ENCODE data around the gene NKAIN2.
"Not testable (repeated sequence)": the region's sequence is repeated elsewhere in the genome, so short reads cannot be mapped to it uniquely, and the experiment has no call there.

The NKAIN2 gene

DNA sequence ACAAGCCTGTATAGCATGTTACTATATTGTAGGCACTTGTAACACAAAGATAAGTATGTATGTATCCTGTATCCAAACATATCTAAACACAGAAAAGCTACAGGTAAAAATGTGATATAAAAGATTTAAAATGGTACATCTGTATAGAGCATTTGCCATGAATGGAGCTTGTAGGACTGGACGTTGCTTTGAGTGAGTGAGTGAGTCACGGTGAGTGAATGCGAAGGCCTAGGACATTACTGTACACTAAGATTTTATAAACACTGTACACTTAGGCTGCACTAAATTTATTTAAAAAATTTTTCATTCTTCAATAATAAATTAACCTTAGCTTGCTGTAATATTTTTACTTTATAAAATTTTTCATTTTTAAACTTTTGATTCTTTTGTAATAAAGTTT lies 136.9 kb downstream of the NKAIN2 start:
- no peak overlapping the region for H3K27ac Mint-ChIP-seq
- H3K4me1 Mint-ChIP-seq = no peaks in the 10 kb centered on the region
- H3K4me3 Mint-ChIP-seq = no peak overlapping the region
- H3K9me3 Mint-ChIP-seq = no peaks in the 10 kb centered on the region
- DNase-seq = no peak
- H3K36me3 Mint-ChIP-seq (ENCODE audit: low read depth) = no peaks in the 10 kb centered on the region
- no peaks in the 10 kb centered on the region for H3K27me3 Mint-ChIP-seq
- no peak for ATAC-seq

- ATAC-seq (no peak), DNase-seq (no peak)
- H3K27ac Mint-ChIP-seq = no peak overlapping the region
- no peaks in the 10 kb centered on the region for H3K4me1 Mint-ChIP-seq
- no peak overlapping the region for H3K4me3 Mint-ChIP-seq
- no peaks in the 10 kb centered on the region for H3K9me3 Mint-ChIP-seq
- H3K27me3 Mint-ChIP-seq = no peaks in the 10 kb centered on the region
- no peaks in the 10 kb centered on the region for H3K36me3 Mint-ChIP-seq (ENCODE audit: low read depth)
Observed at GRCh38 chr6:123941855-123942254, 138.2 kb downstream of the NKAIN2 start.

GRCh38 chr6:123945386-123945785 lies 141.7 kb downstream of the NKAIN2 start:
- Mint-ChIP-seq H3K36me3 (ENCODE audit: low read depth) (no peaks in the 10 kb centered on the region), H3K27me3 (no peaks in the 10 kb centered on the region), H3K4me3 (no peak overlapping the region), H3K4me1 (no peaks in the 10 kb centered on the region), H3K9me3 (peaks cover 3% of the 10 kb centered on the region), H3K27ac (no peak overlapping the region)
- no peak for ATAC-seq
- no peak for DNase-seq

- H3K27ac Mint-ChIP-seq = no peak overlapping the region
- no peak for ATAC-seq
- H3K4me1 Mint-ChIP-seq = no peaks in the 10 kb centered on the region
- H3K4me3 Mint-ChIP-seq = no peak overlapping the region
- peaks cover 16% of the 10 kb centered on the region for H3K9me3 Mint-ChIP-seq
- no peaks in the 10 kb centered on the region for H3K27me3 Mint-ChIP-seq
- no peak for DNase-seq
- no peaks in the 10 kb centered on the region for H3K36me3 Mint-ChIP-seq (ENCODE audit: low read depth)
Observed at GRCh38 chr6:123953920-123954319, 150.3 kb downstream of the NKAIN2 start.

DNA sequence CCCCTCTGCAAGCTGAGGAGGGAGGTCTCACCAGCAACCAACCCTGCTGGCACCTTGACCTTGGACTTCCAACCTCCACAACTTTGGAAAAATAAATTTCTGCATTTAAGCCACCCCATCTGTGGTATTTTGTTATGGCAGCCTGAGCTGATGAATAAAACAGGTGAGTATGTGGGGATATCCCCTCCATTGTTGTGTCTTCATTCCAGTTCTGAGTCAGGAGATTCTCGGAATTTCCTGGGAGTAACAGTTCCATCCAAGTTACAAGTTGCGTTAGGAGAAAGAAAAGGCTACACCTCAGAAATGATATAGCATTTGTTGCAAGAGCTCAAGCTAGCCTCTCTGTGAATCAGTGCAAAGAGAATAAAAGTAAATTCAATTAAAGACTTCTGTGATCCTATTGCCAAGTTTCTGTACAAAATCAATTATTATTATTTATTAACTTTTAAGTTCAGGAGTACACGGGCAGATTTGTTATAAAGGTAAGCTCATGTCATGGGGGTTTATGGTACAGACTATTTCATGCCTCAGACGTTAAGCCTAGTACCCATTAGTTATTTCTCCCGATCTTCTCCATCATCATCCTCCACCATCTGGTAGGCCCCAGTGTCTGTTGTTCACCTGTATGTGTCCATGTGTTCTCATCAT lies 153.0 kb downstream of the NKAIN2 start:
- Mint-ChIP-seq H3K4me3 (no peak overlapping the region), H3K27ac (no peak overlapping the region), H3K36me3 (ENCODE audit: low read depth) (no peaks in the 10 kb centered on the region), H3K9me3 (peaks cover 14% of the 10 kb centered on the region), H3K4me1 (no peaks in the 10 kb centered on the region), H3K27me3 (no peaks in the 10 kb centered on the region)
- DNase-seq = no peak
- no peak for ATAC-seq

DNA sequence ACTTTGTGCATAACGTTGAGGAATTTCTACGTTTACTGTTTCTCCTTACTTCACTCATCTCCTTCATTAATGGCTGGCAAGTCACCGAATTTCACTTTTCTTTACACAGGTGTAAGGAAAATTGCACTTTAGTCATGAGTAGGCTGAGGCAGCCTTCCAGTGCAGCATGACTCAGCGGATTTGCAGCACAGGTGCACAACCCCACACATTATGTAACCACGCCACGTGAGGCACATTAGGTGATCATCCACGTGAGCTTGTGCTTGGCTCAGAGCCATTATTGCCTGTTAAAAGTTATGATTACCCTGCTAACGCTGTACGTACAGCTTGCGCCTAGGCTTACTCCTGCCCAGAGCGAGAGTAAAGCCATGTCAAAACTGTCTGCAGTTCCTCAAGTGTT lies 158.8 kb downstream of the NKAIN2 start:
- Mint-ChIP-seq H3K4me1 (no peaks in the 10 kb centered on the region), H3K9me3 (peaks cover 4% of the 10 kb centered on the region), H3K27ac (no peak overlapping the region), H3K27me3 (no peaks in the 10 kb centered on the region), H3K36me3 (ENCODE audit: low read depth) (no peaks in the 10 kb centered on the region), H3K4me3 (no peak overlapping the region)
- DNase-seq (no peak), ATAC-seq (no peak)

DNA sequence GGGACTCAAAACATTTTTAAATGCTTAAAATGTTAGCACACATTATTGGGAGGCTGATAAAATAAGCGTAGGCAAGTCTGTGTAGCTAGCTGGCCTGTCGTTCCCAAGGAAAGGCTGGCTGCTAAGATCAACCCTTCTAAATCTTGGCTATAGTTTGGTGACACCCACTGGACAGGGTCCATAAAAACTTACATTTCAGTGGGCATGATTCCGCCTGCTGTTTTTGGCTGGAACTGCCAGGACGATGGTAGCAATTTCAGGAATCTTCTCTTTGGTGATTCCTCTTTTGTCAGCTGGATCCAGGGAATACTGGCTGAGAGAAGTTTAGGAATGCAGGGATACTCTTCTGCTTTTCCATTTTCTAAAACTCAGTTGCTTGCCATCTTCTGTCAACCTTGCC lies 162.2 kb downstream of the NKAIN2 start:
- H3K36me3 Mint-ChIP-seq (ENCODE audit: low read depth) = no peaks in the 10 kb centered on the region
- no peak overlapping the region for H3K4me3 Mint-ChIP-seq
- no peak for DNase-seq
- no peaks in the 10 kb centered on the region for H3K4me1 Mint-ChIP-seq
- H3K27me3 Mint-ChIP-seq = no peaks in the 10 kb centered on the region
- no peak for ATAC-seq
- no peak overlapping the region for H3K27ac Mint-ChIP-seq
- H3K9me3 Mint-ChIP-seq = no peaks in the 10 kb centered on the region

GRCh38 chr6:123966618-123967017 lies 163.0 kb downstream of the NKAIN2 start:
- no peaks in the 10 kb centered on the region for H3K27me3 Mint-ChIP-seq
- H3K4me1 Mint-ChIP-seq = no peaks in the 10 kb centered on the region
- no peak overlapping the region for H3K27ac Mint-ChIP-seq
- ATAC-seq (no peak), DNase-seq (no peak)
- H3K9me3 Mint-ChIP-seq = no peaks in the 10 kb centered on the region
- no peak overlapping the region for H3K4me3 Mint-ChIP-seq
- no peaks in the 10 kb centered on the region for H3K36me3 Mint-ChIP-seq (ENCODE audit: low read depth)

- Mint-ChIP-seq H3K9me3 (no peaks in the 10 kb centered on the region), H3K4me1 (no peaks in the 10 kb centered on the region), H3K4me3 (no peak overlapping the region), H3K27ac (no peak overlapping the region), H3K36me3 (ENCODE audit: low read depth) (no peaks in the 10 kb centered on the region), H3K27me3 (no peaks in the 10 kb centered on the region)
- DNase-seq (no peak), ATAC-seq (no peak)
Observed at GRCh38 chr6:123967905-123968304, 164.2 kb downstream of the NKAIN2 start.

GRCh38 chr6:123972600-123973294 lies 169.1 kb downstream of the NKAIN2 start:
- Mint-ChIP-seq H3K4me3 (no peak overlapping the region), H3K27me3 (no peaks in the 10 kb centered on the region), H3K27ac (no peak overlapping the region), H3K9me3 (peaks cover 4% of the 10 kb centered on the region), H3K36me3 (ENCODE audit: low read depth) (no peaks in the 10 kb centered on the region), H3K4me1 (no peaks in the 10 kb centered on the region)
- DNase-seq (no peak), ATAC-seq (no peak)

GRCh38 chr6:123980311-123980710 lies 176.6 kb downstream of the NKAIN2 start:
- H3K4me3 Mint-ChIP-seq = no peak overlapping the region

DNA sequence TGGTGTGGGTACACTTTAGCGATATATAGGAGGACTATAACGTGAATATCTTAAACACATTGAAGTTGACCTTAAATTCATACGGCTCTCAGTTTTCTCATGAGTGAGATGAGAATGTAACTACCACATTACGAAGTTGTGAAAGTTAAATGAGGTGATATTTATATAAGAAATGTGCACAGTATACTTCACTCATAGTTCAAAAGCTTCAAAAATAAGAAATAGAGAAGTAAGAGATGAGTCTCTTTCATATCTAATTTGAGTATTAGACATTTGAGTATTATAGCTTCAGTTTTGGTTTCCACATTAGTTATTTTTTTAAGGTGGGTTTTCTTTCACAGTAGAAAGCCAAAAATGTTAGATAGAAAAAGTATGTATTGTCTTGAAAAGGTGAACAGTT lies 183.3 kb downstream of the NKAIN2 start:
- H3K27ac Mint-ChIP-seq = no peak overlapping the region
- no peaks in the 10 kb centered on the region for H3K27me3 Mint-ChIP-seq
- ATAC-seq (no peak), DNase-seq (no peak)
- H3K36me3 Mint-ChIP-seq (ENCODE audit: low read depth) = no peaks in the 10 kb centered on the region
- no peaks in the 10 kb centered on the region for H3K4me1 Mint-ChIP-seq
- H3K4me3 Mint-ChIP-seq = no peak overlapping the region
- H3K9me3 Mint-ChIP-seq = no peaks in the 10 kb centered on the region

More at GRCh38 chr6:123980311-123980710, 176.6 kb downstream of the NKAIN2 start:
- ATAC-seq = no peak
- H3K36me3 Mint-ChIP-seq (ENCODE audit: low read depth) = no peaks in the 10 kb centered on the region
- no peaks in the 10 kb centered on the region for H3K27me3 Mint-ChIP-seq
- peaks cover 8% of the 10 kb centered on the region for H3K9me3 Mint-ChIP-seq
- DNase-seq = no peak
- H3K27ac Mint-ChIP-seq = no peak overlapping the region
- no peaks in the 10 kb centered on the region for H3K4me1 Mint-ChIP-seq

GRCh38 chr6:123989918-123990317 lies 186.3 kb downstream of the NKAIN2 start:
- H3K36me3 Mint-ChIP-seq (ENCODE audit: low read depth); H3K4me1 Mint-ChIP-seq; DNase-seq; H3K4me3 Mint-ChIP-seq; H3K27ac Mint-ChIP-seq; ATAC-seq; H3K9me3 Mint-ChIP-seq; H3K27me3 Mint-ChIP-seq: not testable (repeated sequence)

DNA sequence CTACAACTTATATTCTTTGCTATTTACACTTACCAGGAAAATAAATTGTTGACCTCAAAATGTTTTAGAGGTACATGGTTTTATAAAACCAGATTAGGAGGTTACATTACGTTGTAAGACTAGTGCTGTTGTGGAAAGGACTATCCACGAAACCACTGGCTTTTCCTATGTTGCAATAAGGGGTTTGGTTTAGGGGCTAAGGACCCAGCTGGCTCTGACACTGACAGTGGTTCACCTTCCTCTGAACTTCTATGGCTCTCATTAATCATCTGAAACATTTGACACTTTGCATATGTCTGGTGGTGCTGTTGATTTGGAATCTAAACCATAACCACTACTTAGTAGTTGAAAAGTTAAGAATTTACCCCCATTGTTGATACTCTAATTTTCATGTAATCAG lies 186.7 kb downstream of the NKAIN2 start:
- no peaks in the 10 kb centered on the region for H3K4me1 Mint-ChIP-seq
- no peaks in the 10 kb centered on the region for H3K27me3 Mint-ChIP-seq
- H3K36me3 Mint-ChIP-seq (ENCODE audit: low read depth) = no peaks in the 10 kb centered on the region
- H3K4me3 Mint-ChIP-seq = no peak overlapping the region
- DNase-seq (no peak), ATAC-seq (no peak)
- no peak overlapping the region for H3K27ac Mint-ChIP-seq
- H3K9me3 Mint-ChIP-seq = no peaks in the 10 kb centered on the region

DNA sequence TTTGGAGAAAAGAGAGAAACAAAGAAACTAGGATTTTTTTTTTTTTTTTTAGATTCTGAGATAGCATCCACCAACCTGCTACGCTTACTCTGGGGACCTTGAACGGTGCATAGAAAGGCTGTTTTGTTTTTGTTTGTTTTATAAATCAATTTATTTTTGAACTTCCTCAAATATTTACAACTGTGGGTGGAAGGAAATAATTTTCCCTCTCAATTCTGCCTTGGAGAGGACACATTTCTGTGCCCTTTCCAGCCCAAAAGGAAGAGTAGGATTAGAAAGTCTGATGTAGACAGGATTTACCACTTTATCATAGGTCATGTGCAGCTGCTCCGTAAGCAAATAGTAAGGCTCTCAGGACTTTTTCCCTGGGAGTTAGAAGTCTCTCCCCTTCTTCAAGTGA lies 190.5 kb downstream of the NKAIN2 start:
- H3K36me3 Mint-ChIP-seq (ENCODE audit: low read depth) = no peaks in the 10 kb centered on the region
- ATAC-seq (no peak), DNase-seq (no peak)
- H3K27me3 Mint-ChIP-seq = no peaks in the 10 kb centered on the region
- H3K4me1 Mint-ChIP-seq = no peaks in the 10 kb centered on the region
- H3K27ac Mint-ChIP-seq = no peak overlapping the region
- no peaks in the 10 kb centered on the region for H3K9me3 Mint-ChIP-seq
- no peak overlapping the region for H3K4me3 Mint-ChIP-seq
